Epithelial cell of proximal tubule (primary cell): ENCODE results near the gene ICAM5. TPM values are rescaled to one million over a fixed set of nuclear protein-coding genes. Genes with fewer than 3 reads are reported as not detected.

Experiments
- DNase-seq: peaks from one replicate; pipeline ENCODE4 v3.0.0-alpha.2; 2011; ENCODE audit warnings: low read depth
- H3K4me3 ChIP-seq: 2 replicates; pipeline ENCODE4 v1.5.1; 2011; ENCODE audit warnings: low read depth, mild to moderate bottlenecking, low read length
- CTCF ChIP-seq: conservative IDR thresholded peaks from 2 replicates; pipeline ENCODE4 v1.5.1; 2012; ENCODE audit warnings: low read depth, mild to moderate bottlenecking, low read length
- total RNA-seq: library from RNA; depleted of rRNA; stranded (reverse); fragments of >200 nt; gene quantifications from 2 replicates; pipeline ENCODE4 v1.2.3, GENCODE V29; 2015

The ICAM5 gene
- total RNA-seq, 1 donor from 2014 or later: not detected

GRCh38 chr19:10283301-10284064 is 6.3 kb upstream of the ICAM5 start:
- no peak for TF ChIP-seq CTCF
- H3K4me3 ChIP-seq: no peak overlapping the region
- no peak for DNase-seq

GRCh38 chr19:10284065-10284959 is 5.4 kb upstream of the ICAM5 start:
- no peak overlapping the region for H3K4me3 ChIP-seq
- no peak for DNase-seq
- TF ChIP-seq CTCF: no peak

GRCh38 chr19:10284960-10285278 is 4.8 kb upstream of the ICAM5 start:
- H3K4me3 ChIP-seq: no peak overlapping the region
- TF ChIP-seq CTCF: no peak
- no peak for DNase-seq

GRCh38 chr19:10285393-10285792 is 4.4 kb upstream of the ICAM5 start:
- no peak for DNase-seq
- no peak for TF ChIP-seq CTCF
- no peak overlapping the region for H3K4me3 ChIP-seq

GRCh38 chr19:10286803-10287737 is 2.7 kb upstream of the ICAM5 start, which contains the start of gene ICAM4:
TSS of gene ICAM4 (plus strand) at chr19:10286955. CDS start at chr19:10287013, 58 bp downstream.
- DNase-seq: no peak
- TF ChIP-seq CTCF: no peak
- H3K4me3 ChIP-seq: no peak within 1 kb of the TSS

- no peak for TF ChIP-seq CTCF
- peak overlapping the region; percentile 20 for H3K4me3 ChIP-seq
- DNase-seq: no peak
Observed at GRCh38 chr19:10288662-10289166, 1.0 kb upstream of the ICAM5 start.
